Stimulated activated CD8-positive, alpha-beta memory T cell treated with anti-CD3 and anti-CD28 coated beads, Interleukin-15, amount 100 ng/mL, for 1 hour (primary cell): ENCODE data around the gene KCNJ5.

ENCODE experiments used
- DNase-seq: peaks from one replicate; pipeline ENCODE4 v3.0.0-alpha.2; 2020; ENCODE audit warnings: low read depth

The KCNJ5 gene

DNA sequence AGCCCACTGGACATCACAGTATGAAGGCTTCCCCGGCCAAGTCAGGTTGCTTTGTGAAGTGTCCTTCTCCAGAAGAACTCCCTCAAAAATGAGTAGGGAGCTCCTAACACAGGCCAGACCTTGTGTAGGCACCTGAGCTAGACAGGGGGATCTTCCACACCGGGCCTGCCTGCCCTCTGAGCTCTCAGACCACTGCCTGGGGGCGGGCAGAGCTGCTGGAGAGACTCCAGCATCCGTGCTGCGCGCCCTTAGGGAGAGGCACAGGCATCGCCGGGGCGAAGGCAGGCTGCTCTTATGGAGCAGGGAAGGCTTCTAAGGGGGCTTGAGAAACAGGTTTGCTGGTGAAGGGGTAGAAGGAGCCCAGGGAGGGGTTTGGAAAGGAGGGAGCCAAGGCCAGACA, 4.4 kb downstream of the KCNJ5 start:
- DNase-seq: no peak

DNA sequence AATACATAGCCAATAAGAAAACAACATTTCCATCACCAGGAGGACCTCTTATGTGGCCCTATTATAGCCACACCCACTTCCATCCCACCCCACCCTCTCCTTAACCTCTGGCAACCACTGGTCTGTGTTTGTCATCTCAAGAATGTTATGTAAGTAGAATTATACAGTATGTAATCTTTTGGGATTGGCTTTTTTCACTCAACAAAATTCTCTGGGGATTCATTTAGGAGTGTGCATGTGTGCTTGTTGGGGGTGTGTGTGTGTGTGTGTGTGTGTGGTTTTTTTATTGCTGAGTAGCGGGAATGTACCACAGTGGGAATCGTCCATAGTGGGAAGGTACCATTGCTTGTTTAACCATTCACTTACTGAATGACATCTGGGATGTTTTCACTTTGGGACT, 5.2 kb downstream of the KCNJ5 start:
- no peak for DNase-seq

DNA sequence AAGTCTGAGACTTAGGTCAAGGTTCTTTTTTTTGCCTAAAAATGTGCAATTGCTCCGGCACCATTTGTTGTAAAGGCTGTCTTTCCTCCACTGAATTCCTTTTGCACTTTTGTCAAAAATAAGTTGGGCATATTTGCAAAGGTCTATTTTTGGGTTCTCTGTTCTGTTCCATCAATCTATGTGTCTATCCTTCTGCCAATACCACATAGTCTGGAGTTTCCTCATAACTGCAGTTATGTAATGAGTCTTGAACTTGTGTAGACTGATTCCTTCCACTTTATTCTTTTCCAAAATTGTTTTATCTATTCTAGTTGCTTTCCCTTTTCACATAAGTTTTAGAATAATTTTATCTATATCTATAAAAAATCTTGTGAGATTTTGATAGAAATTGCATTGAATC, 6.7 kb downstream of the KCNJ5 start:
- no peak for DNase-seq

DNA sequence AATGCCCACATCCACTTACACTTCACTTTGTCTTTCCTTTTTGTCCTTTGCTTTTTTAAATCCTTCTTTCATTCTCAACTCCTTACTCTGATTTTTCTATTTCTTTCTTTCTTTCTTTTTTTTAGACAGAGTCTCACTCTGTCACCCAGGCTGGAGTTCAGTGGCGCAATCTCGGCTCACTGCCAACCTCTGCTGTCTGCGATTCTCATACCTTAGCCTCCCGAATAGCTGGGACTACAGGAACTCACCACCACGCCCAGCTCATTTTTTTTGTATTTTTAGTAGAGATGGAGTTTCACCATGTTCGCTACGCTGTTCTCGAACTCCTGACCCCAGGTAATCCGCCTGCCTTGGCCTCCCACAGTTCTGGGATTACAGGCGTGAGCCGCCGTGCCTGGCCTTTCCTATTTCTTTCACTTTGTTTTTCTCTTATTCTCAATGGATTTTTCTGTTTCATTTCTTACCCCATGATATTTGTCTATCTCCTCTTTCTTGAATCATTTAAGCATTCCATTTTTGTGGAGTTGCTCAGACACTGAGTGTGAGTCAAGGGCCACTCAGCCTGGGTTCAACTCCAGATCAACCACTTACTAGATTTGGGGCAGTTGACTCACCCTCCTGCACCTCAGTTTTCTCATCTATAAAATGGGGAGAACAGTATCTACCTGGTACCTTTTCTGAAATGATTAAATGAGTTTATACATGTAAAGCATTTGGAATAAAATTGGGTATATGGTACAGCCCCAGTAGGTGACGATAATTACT, 7.6 kb downstream of the KCNJ5 start:
- no peak for DNase-seq

DNA sequence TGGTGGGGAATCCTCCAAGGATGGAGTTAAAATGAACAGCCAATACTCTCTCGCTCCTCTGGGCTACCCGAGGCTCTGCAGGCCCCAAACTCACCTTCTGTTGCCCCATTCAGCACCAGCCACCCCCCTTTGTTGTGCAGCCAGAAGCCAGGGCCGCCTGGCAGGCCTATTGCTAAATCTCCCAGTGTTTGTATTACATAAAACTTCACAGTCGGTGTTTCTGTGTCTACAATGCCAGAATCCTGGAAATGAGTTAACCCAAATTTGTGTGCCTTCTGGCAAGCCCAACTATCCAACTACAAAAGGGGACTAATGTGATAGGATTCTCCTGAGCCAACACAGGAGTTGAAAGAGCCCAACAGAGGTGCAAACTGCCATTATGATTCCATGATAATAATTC, 9.3 kb downstream of the KCNJ5 start:
- no peak for DNase-seq

DNA sequence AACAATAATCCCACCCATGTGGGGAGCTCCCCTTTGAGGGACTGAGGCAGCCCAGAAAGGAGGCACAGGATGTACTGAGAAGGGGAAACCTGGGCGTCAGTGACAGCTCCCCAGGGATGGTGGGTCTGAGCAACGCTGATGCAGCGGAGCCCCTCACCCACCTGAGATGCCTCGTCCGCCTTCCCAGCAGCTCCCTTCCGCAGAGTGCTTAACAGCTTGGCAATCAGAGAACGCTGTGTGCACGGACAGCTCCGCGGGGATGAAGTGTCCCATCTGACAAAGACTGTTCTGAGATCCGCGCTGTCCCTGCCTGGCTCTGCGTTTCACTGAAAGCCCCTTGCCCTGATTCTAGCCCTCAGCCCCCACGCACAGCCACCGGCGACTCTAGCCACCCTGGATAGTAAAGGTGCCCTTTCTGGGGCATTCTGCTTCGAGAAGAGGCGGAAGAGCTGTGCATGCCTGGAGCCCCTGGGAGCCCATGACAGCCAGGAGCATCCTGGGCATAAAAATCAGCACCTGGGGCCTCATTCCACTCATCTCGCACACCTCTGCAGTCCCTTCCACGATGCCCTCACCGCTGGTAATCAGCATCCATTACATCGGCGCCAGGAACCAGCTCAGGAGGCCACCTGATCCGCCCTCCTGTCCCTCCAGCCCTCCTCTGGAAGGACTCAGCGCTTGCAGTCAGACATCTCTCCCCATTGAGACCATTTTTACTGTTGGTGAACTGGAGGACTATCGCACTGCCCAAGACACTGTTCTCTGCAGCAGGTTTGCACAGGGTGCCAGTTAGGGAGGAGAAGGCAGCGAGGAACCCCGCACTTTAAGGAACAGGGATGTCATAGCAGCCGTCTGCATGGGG, 10.7 kb downstream of the KCNJ5 start:
- DNase-seq: no peak

DNA sequence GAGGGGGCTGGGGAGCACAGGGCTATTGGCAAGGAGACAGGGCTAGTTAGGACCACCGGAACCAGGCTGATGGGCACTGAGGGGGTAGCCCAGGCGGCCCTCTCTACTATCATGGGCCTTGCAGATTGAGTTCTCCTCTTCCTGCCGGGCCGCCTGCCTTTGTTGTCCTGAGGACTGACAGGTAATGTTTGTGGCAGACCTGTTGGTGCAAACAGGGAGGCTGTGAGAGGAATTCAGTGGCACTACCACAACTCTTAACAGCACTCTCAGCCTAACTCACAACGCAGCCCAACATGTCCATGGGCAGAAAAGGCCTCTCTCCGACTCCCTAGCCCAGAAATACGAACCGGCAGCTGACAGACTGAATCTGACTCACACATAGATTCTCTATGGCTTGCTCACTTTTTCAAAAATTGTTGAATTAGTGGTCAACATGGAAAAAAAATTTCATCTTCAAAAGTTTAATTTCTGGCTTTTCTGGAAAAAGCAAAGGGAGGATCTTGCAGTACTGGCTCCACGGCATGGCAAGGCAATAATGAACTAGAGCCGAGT, 11.4 kb downstream of the KCNJ5 start:
- no peak for DNase-seq

DNA sequence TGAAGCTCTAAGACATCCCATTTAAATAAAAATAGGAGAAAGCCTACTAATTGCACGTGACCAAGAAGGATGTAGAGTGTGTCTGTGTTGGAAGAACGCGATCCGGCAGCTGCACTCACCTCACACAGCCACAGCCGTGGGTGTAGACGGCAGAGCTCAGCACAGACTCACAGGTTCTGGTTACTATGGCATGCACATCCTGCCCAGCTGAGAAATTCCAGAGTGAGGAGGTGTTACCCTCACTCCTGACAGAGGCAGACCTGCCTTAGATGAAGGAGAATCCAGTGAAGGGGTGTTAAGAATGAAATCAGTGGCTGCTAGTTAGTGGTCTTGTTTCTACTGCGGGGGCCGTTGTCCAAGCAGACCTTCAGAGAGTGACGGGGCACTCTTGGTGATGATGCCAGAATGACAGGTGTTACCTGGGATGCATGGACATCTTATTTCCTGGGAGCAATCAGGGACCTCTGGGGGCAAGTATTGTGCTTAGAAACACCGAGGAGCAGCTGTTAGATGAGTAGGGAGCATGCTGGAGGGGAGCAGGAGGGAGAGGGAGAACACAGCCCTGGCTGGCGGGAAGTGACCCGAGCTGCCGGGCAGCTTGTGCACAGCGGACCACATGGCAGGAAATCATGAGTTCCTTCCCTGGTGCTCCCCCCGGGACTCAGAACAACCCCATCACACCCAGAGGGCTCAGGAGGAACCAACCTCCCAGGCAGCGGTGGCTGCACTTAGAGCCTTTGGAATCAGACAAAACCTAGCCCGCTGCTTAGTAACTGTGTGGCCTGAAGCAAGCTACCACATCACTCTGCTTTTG, 12.3 kb downstream of the KCNJ5 start:
- no peak for DNase-seq

DNA sequence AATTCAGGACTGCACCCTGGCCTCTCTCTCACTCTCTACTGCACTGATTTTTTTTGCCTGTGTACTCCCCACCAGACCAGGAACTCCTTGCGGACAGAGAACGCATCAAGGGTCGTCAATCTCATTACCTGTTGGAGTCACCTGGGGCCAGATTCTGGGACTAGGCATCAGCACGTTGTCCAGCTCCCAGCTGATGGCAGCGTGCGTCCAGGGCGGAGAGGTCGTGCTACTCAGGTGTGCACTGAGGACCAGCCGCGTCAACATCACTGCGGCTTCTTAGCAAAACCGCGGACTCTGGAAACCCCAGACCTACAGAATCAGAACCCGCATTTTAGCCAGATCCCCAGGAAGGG, 13.1 kb downstream of the KCNJ5 start:
- DNase-seq: no peak

DNA sequence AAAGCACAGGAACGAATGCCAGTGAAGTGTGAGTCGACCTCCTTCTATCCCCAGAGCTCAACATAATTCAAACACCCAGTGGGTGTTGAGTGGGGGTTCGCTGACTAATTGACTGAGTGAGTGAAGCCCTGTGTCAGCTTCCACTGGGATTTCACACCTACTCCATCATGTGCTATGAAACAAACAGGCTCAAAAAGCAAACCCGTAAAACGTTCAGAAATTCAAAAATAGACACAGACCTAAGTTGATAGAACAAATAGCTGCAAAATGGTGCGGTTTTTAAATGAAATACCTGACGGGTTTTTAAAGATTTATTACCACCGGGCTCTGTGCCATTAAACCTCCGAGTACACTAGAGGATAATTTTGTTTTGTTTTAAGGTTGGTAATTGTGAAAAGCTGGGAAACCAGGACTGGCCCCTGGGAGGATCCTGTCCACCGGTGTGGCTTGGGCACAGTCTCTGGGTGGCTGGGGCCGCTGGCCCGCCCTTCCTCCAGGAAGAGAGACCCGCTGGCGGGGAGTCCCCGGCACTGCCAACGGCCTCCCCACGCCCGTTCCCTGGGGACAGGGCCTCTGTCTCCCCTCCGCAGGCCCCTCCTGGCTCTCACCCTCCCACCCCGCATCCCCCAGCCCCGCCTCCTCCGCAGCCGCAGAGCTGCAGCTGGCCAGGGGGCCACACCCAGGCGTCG, 13.6 kb downstream of the KCNJ5 start:
- no peak for DNase-seq

DNA sequence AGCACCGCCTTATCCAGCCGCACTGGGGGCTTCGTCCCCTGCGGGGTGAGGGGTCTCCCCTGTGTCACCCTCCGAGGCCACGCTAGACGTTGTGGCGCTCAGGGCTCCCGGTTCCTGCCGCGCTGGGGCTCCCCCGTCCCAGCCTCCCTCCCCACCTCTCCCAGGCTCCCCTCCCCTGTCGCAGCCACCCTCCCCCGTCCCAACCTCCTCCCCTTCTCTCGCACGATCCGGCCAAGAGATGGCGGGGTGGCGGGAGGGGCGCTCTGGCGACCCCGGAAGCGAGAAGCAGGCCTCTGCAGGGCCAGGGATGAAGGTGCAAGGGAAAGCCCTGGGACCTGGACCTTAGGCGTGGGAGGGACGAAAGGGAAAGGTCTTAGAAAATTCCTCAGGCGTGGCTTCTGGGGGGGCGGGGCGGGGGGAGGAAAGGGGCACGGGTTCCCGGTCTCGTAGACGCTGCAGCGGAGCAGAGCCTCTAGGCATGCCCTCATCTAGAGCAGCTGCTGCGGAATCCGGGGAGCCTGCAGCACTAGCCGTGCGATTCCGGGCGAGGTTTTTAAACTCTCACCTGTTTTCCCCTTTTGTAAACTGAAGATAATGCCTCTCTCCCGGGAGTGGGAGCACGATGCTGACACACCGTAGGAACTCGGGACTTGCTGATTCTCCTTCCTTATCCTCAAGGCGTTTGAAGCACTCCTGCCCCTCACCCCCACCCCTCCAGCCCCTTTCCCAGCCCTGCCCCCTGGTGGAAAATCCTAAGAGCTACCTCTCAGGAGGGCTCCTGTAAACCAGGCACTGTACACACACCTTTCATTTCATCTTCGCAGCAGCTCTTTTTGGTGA, 14.4 kb downstream of the KCNJ5 start:
- peak; percentile 21 for DNase-seq

DNA sequence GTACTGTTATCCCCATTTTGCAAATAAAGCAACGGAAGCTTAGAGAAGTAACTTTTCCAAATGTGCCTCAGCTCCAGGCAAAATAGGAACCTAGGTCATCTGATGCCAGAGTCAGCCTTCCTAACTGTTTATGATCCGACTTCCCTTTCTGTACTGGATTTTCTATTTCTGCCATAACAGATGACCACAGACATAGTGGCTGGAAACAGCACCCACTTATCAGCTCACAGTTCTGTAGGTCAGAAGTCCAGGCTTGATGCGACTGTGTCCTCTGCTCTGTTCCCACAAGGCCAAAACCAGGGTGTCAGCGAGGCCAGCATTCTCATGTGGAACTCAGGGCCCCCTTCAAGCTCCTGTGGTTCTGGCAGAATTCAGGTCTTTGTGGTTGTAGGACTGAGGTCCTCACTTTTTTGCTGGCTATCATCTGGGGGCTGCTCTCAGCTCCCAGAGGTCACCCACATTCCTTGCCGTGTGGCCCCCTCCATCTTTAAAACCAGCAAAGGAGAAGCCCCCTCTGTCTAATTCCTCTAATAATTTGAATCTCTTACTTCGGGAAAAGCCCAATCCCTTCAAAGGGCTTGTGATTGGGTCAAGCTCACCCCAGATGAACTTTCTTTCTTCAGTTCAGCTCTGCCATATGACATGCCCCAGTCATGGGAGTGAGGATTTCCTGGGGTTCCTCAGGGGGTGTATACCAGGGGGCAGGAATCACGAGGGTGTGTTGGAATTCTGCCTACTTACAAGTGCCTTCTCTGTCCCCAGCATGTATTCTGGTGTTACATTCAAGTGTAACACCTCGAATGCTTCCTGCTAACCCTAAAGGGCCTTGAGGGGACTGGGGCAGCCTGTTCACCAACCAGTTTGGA, 15.3 kb downstream of the KCNJ5 start:
- DNase-seq: no peak

DNA sequence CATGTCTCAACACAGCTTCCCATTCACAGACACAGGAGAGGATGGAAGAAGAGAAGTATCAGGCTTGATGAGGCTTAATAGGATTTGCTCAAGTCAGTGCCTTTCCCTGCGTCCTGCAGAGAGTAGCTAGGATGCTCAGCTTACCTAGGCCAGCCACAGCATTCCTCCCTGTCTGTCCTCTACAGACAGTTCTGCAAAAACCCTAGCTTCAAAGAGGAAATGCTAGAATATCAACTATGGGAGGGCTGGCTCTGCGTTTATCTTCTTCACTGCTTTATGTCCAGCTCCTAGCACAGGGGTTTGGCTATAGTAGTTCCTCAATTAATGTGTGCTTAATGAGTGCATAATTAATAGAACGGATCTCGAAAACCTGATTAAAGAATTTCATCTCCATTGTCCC, 16.4 kb downstream of the KCNJ5 start:
- DNase-seq: no peak

DNA sequence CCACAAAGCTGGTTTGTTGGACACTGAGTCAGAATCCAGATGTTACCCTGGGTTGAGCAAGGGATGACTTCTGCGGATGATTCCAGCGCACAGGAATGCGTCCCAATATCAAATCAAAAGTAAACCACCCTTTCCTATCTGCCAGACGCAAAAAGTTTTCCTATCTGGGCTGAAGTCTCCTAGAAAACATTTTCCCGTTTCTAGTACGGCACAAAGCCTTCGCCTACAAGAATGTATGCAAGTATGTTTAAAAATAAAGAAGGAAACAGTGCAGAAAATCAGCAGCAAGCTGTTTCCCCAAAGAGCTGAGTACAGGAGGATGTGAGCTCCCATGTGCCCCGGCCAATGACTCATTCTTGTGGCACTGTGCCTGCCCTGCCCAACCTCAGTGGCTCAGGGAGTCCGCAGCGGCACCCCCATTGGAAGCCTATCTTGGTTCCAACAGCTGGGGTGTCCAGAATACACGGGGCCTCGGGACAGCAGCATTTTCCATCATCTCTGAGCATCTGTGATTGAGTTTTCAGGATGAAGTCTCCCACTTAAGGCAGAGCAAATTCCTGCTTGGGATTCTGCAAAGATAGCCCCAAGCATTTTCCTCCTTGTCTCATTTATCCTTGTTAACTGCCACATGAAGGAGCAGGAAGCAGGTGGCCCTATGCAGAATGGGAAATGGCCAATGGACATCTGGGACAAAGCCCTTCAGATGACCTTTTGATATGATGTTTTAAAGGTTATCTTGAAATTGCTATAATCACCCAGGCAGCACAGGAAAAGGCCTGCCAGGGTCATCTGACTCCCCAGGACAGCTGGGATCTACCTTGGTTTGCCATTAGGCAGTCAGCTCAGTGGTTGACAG, 17.5 kb downstream of the KCNJ5 start:
- no peak for DNase-seq

DNA sequence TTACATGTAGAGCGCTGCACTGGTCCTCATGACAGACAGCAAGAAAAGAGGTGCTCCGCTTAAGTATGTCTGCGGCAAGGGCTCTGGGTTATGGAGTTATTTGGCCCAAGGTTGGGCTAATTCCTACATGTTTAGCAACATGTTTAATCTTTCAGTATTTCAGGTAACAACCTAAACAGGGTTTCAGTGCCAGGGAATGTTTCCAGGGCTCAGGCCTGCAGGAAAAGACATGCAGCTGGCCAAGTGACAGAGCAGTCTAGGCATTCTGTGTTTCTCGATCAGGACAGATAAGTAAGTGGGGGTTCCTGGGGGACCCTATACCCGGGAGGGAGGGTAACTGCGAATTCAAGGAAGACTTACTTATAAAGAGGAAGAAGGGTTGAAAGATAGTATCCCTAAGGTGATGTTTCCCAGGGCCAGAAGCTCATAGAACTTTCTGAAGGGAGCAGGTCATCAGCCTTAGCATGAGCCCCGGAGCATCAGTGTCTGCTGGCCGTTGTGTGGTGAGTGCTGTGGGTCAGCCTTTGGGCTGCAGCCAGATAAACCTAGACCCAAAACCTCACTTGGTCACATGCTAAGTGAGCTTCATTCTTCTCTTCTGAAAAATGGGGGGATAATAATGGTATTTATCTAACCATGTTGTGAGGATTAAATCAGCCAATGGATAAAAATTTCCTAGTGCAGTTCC, 18.4 kb downstream of the KCNJ5 start:
- no peak for DNase-seq

DNA sequence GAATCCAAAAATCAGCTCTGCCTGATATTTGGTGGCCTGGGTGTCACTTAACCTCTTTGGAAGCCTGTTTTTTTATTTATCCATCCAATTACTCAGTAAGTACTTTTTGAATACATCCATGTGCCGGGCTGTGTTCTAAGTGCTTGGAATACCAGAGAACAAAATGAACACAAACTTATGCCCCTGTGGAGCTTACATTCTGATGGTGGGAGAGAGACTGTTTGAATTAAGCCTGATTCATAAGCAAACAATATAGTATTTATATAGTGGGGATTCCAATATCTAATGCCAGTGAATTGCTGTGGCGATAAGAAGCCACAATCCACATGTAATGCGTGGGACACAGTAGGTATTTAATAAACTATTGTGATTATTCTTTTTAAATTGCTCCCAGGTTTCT, 19.4 kb downstream of the KCNJ5 start:
- no peak for DNase-seq

DNA sequence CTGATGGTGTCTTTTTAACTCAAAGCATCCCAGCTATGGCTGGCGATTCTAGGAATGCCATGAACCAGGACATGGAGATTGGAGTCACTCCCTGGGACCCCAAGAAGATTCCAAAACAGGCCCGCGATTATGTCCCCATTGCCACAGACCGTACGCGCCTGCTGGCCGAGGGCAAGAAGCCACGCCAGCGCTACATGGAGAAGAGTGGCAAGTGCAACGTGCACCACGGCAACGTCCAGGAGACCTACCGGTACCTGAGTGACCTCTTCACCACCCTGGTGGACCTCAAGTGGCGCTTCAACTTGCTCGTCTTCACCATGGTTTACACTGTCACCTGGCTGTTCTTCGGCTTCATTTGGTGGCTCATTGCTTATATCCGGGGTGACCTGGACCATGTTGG, 20.1 kb downstream of the KCNJ5 start:
- DNase-seq: no peak

DNA sequence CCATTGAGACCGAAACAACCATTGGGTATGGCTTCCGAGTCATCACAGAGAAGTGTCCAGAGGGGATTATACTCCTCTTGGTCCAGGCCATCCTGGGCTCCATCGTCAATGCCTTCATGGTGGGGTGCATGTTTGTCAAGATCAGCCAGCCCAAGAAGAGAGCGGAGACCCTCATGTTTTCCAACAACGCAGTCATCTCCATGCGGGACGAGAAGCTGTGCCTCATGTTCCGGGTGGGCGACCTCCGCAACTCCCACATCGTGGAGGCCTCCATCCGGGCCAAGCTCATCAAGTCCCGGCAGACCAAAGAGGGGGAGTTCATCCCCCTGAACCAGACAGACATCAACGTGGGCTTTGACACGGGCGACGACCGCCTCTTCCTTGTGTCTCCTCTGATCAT, 20.5 kb downstream of the KCNJ5 start:
- no peak for DNase-seq
